Nephron (organoid): ENCODE measurements around the gene PPP2R5E.

ENCODE experiments used
- H3K27ac Mint-ChIP-seq, 3 experiments: 2 replicates each; pipeline ENCODE4 v1.8.0; 2020; ENCODE audit warnings: mixed read lengths in 3 of 3, mild to moderate bottlenecking in 2 of 3, moderate library complexity in 1 of 3
- H3K27me3 Mint-ChIP-seq: 2 replicates; pipeline ENCODE4 v1.8.0; 2021; ENCODE audit warnings: low read depth, mild to moderate bottlenecking, moderate library complexity, mixed read lengths
- H3K36me3 Mint-ChIP-seq: 2 replicates; pipeline ENCODE4 v1.8.0; 2020; ENCODE audit warnings: low read depth, mixed read lengths
- H3K4me1 Mint-ChIP-seq: 2 replicates; pipeline ENCODE4 v1.8.0; 2020; ENCODE audit warnings: mixed read lengths
- H3K4me3 Mint-ChIP-seq, 3 experiments: 2 replicates each; pipeline ENCODE4 v1.8.0; 2020; ENCODE audit warnings: mild to moderate bottlenecking in 3 of 3, mixed read lengths in 3 of 3, moderate library complexity in 2 of 3
- H3K9me3 Mint-ChIP-seq: 2 replicates; pipeline ENCODE4 v1.8.0; 2020; ENCODE audit warnings: mixed read lengths
- TF ChIP-seq, protein P1 (sequence below), 3 experiments: fragments of 200-600 bp; sonication (generic); IDR thresholded peaks; one replicate each; pipeline ENCODE4 v1.5.0; 2021; ENCODE audit warnings: antibody characterized with exemption in 3 of 3; ENCODE audit not compliant: unreplicated experiment in 3 of 3

PPP2R5E gene

DNA sequence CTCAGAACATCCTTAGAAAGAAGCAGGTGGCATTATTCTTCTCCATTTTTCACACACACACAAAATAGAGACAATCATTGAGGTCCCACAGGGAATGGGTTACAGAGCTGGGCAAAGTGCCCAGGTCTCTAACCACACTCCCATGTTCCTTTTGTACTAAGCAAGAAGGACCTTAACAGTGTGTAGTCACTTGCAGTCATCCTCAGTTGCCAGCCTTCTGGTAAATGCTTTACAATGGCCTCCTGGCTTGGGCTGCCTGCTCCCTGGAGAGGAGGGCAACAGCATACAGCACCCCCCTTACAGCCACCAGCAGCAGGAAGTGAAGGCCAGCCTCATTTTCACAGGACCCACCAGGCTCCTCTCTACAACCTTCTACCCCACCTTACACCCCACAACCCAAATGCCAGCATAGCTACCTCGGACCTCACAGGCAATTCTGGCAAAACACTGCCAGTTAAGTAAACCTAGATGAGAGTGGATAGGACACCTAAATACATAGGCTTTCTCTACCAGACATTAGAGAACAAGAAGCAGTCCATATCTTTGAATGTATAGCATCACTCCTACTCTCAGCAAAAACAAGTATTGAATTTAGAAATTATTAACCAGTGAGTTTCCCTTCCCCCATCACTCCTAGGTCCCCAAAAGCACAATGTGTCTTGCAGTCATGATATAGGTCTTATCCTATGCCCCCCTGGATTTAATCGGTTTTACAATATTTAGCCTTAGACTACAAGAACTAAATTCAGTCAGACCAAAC lies 88.1 kb downstream of the PPP2R5E start:
- Mint-ChIP-seq H3K9me3 (no peaks in the 10 kb centered on the region), H3K4me3 (no peak overlapping the region), H3K36me3 (peaks cover 28% of the 10 kb centered on the region), H3K27me3 (no peaks in the 10 kb centered on the region), H3K4me1 (peaks cover 18% of the 10 kb centered on the region), H3K27ac (no peak overlapping the region)
- TF ChIP-seq, protein P1, sequence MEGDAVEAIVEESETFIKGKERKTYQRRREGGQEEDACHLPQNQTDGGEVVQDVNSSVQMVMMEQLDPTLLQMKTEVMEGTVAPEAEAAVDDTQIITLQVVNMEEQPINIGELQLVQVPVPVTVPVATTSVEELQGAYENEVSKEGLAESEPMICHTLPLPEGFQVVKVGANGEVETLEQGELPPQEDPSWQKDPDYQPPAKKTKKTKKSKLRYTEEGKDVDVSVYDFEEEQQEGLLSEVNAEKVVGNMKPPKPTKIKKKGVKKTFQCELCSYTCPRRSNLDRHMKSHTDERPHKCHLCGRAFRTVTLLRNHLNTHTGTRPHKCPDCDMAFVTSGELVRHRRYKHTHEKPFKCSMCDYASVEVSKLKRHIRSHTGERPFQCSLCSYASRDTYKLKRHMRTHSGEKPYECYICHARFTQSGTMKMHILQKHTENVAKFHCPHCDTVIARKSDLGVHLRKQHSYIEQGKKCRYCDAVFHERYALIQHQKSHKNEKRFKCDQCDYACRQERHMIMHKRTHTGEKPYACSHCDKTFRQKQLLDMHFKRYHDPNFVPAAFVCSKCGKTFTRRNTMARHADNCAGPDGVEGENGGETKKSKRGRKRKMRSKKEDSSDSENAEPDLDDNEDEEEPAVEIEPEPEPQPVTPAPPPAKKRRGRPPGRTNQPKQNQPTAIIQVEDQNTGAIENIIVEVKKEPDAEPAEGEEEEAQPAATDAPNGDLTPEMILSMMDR (IDR thresholded peaks at IDR 0.05; ENCODE audit: unreplicated experiment in 3 of 3) = no peak

DNA sequence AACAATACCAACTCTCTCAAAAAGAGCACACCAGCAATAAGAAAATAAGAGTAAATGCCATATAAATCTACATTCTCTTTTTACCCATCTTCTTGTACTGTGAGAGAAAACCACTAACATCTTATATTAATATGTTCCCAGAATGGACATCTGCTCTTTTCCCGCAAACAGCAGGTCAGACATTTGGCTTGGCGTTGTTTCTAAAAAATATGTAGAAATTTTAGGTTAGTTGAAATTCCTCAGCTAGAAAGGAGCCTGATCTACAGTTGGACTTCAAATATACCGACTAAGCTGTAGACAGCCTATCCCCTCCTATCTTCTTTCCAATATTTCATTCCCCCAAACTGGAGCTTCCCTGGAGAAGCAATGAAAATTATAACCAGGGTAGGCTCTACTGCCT lies 88.7 kb downstream of the PPP2R5E start:
- no peak overlapping the region for H3K27ac Mint-ChIP-seq
- no peaks in the 10 kb centered on the region for H3K9me3 Mint-ChIP-seq
- H3K27me3 Mint-ChIP-seq = no peaks in the 10 kb centered on the region
- peaks cover 13% of the 10 kb centered on the region for H3K4me1 Mint-ChIP-seq
- TF ChIP-seq, protein P1 (IDR thresholded peaks at IDR 0.05; ENCODE audit: unreplicated experiment in 3 of 3) = no peak
- no peak overlapping the region for H3K4me3 Mint-ChIP-seq
- H3K36me3 Mint-ChIP-seq = peaks cover 31% of the 10 kb centered on the region

DNA sequence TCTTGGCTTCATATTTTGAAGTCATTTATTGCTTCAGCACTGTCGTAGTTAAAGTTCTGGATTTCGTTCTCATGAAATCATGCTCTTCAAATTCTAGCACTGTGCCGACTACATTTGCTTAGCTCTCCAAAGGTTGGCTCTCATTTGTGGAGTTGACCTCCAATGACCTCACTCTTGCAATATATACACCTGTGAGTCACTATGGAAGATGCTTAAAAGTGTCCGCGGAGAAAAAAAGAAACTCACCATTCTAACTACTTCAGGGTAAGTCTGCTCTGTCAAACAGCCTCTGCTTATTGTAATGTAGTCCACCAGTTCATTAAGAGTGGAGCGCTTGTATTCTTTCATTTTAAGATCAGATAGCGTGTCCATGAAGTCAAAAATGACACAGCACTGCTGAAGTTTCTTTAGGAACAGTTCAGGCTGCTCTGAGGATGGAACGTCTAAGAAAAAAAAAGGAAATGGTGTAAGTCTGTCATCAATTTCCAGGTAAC lies 89.7 kb downstream of the PPP2R5E start:
- Mint-ChIP-seq H3K36me3 (peaks cover 39% of the 10 kb centered on the region), H3K4me1 (peaks cover 8% of the 10 kb centered on the region), H3K9me3 (no peaks in the 10 kb centered on the region), H3K4me3 (no peak overlapping the region), H3K27ac (no peak overlapping the region), H3K27me3 (no peaks in the 10 kb centered on the region)
- TF ChIP-seq, protein P1 (IDR thresholded peaks at IDR 0.05; ENCODE audit: unreplicated experiment in 3 of 3) = no peak

DNA sequence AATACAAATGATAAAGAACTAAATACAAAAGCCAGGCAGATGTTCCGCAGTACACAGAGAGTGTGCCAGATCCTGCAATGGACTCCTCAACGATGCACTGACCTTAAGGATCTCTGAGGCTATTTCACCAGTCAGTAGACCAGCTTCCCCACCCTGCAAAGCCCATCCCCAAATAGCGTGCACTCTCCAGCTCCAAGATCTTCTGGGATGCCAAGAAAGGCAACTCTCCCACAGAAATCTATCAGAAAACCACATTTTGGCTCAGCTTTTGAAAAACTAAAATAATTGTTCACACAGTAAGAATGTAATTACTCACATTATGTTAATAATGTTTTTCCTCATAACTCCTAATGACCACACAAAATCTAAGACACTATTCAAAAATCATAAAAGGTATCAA lies 90.4 kb downstream of the PPP2R5E start:
- peaks cover 39% of the 10 kb centered on the region for H3K36me3 Mint-ChIP-seq
- TF ChIP-seq, protein P1 (IDR thresholded peaks at IDR 0.05; ENCODE audit: unreplicated experiment in 3 of 3) = no peak
- H3K4me3 Mint-ChIP-seq = no peak overlapping the region
- H3K9me3 Mint-ChIP-seq = no peaks in the 10 kb centered on the region
- H3K27me3 Mint-ChIP-seq = no peaks in the 10 kb centered on the region
- peaks cover 8% of the 10 kb centered on the region for H3K4me1 Mint-ChIP-seq
- no peak overlapping the region for H3K27ac Mint-ChIP-seq

DNA sequence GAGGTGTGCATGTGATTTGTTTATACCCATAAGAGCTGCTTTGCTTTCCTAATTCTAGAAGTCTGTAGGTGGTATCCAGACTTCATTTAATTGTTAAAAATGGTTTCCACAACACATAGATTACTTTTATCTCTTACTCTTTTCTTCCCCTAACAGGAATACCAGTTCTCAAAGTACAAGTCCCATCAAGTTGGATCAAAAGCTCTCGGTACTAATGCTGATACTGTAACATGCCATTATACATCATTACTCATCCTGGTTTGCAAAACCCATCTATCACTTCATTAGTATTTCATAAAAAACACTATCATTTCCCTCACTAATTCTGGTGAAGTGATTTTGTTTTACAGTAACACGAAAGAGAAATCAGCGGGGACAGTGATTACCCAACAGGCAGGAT lies 94.3 kb downstream of the PPP2R5E start:
- Mint-ChIP-seq H3K9me3 (no peaks in the 10 kb centered on the region), H3K27me3 (no peaks in the 10 kb centered on the region), H3K4me3 (no peak overlapping the region), H3K36me3 (peaks cover 51% of the 10 kb centered on the region), H3K4me1 (no peaks in the 10 kb centered on the region), H3K27ac (no peak overlapping the region)
- TF ChIP-seq, protein P1 (IDR thresholded peaks at IDR 0.05; ENCODE audit: unreplicated experiment in 3 of 3) = no peak

DNA sequence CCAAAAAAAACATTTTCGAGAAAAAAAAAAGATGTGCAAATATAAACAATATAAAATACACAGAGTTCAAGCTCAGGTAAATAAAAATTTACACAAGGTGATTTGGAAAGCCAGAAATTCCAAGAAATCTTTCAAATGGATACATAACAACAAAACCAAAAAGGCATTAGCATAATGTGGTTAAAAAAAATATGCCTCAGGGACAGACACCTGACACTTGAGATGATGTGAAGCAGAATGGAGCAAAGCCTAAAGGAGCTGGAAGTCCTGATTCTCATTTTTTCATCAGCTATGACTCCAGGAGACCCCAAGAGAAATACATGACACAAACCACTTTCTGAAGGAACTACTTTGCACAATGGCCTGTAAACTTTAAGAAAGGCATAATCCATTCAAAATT lies 98.6 kb downstream of the PPP2R5E start:
- H3K4me1 Mint-ChIP-seq = peaks cover 6% of the 10 kb centered on the region
- TF ChIP-seq, protein P1 (IDR thresholded peaks at IDR 0.05; ENCODE audit: unreplicated experiment in 3 of 3) = no peak

More for the DNA sequence above, 98.6 kb downstream of the PPP2R5E start:
- no peak overlapping the region for H3K4me3 Mint-ChIP-seq
- no peaks in the 10 kb centered on the region for H3K9me3 Mint-ChIP-seq
- H3K36me3 Mint-ChIP-seq = peaks cover 34% of the 10 kb centered on the region
- no peak overlapping the region for H3K27ac Mint-ChIP-seq
- no peaks in the 10 kb centered on the region for H3K27me3 Mint-ChIP-seq
